Endodermal cell (in vitro differentiated cells): ENCODE data around the gene TGFB1. TPM values are rescaled to one million over a fixed set of nuclear protein-coding genes. Genes with fewer than 3 reads are reported as not detected.

Experiments used
- DNase-seq: peaks from one replicate; pipeline ENCODE4 v3.0.0-alpha.2; 2017
- H3K27ac ChIP-seq: 2 replicates; pipeline ENCODE4 v1.5.1; 2013; ENCODE audit warnings: mild to moderate bottlenecking, low read depth, low read length, moderate library complexity
- H3K27me3 ChIP-seq: 2 replicates; pipeline ENCODE4 v1.6.1; 2013; ENCODE audit warnings: mild to moderate bottlenecking, low read length, moderate library complexity; ENCODE audit not compliant: insufficient read depth, control insufficient read depth, poor library complexity, severe bottlenecking
- H3K36me3 ChIP-seq: 2 replicates; pipeline ENCODE4 v1.7.0; 2013; ENCODE audit warnings: mild to moderate bottlenecking, low read length, moderate library complexity; ENCODE audit not compliant: control insufficient read depth, insufficient read depth
- H3K4me1 ChIP-seq: one replicate; pipeline ENCODE4 v1.7.0; 2013; ENCODE audit warnings: low read length; ENCODE audit not compliant: control insufficient read depth, insufficient read depth
- H3K4me3 ChIP-seq: 2 replicates; pipeline ENCODE4 v1.5.1; 2013; ENCODE audit warnings: mild to moderate bottlenecking, low read length, moderate library complexity
- H3K9ac ChIP-seq: 2 replicates; pipeline ENCODE4 v1.6.1; 2013; ENCODE audit warnings: mild to moderate bottlenecking, low read length, moderate library complexity; ENCODE audit not compliant: poor library complexity, severe bottlenecking; ENCODE audit errors: extremely low read depth
- H3K9me3 ChIP-seq: 2 replicates; pipeline ENCODE4 v1.6.1; 2013; ENCODE audit warnings: mild to moderate bottlenecking, low read length, moderate library complexity; ENCODE audit not compliant: control insufficient read depth
- H3K27ac Mint-ChIP-seq: 2 replicates; pipeline ENCODE4 v1.8.0; 2020; ENCODE audit warnings: mixed read lengths
- H3K27me3 Mint-ChIP-seq: 2 replicates; pipeline ENCODE4 v1.8.0; 2021; ENCODE audit warnings: mild to moderate bottlenecking, mixed read lengths; ENCODE audit not compliant: insufficient read depth
- H3K36me3 Mint-ChIP-seq: 2 replicates; pipeline ENCODE4 v1.8.0; 2020; ENCODE audit warnings: low read depth, mixed read lengths
- H3K4me1 Mint-ChIP-seq: 2 replicates; pipeline ENCODE4 v1.8.0; 2020; ENCODE audit warnings: mixed read lengths
- H3K4me3 Mint-ChIP-seq: 2 replicates; pipeline ENCODE4 v1.8.0; 2020; ENCODE audit warnings: mild to moderate bottlenecking, moderate library complexity, mixed read lengths
- H3K9me3 Mint-ChIP-seq: 2 replicates; pipeline ENCODE4 v1.8.0; 2020; ENCODE audit warnings: mild to moderate bottlenecking, mixed read lengths
- WGBS, 2 experiments: methylation state at CpG; one replicate each; pipeline versions ENCODE4 v1.1.5 to v1.1.7; 2013; ENCODE audit warnings: missing lambda C conversion rate in 2 of 2, mixed read lengths in 1 of 2; ENCODE audit not compliant: insufficient coverage in 1 of 2, insufficient read length in 1 of 2; 5-methylcytosine and 5-hydroxymethylcytosine counted together
- total RNA-seq, 2 donors: library from RNA; stranded (reverse); fragmentation: NEBNext Ultra II Directional in 1 of 2; extraction: Animal tissue kit (Norgen Biotek cat#: 25700) in 1 of 2; gene quantifications; 2 replicates in 1 of 2; 3 replicates in 1 of 2; pipeline ENCODE4 v1.2.1, GENCODE V29; 2021
- TF ChIP-seq, protein P1 (sequence below): fragments of 200-600 bp; sonication (generic); conservative IDR thresholded peaks from 2 replicates; pipeline ENCODE4 v1.5.0; 2021; ENCODE audit warnings: antibody characterized with exemption, mild to moderate bottlenecking

The TGFB1 gene
- total RNA-seq, 2 donors from 2014 or later, result 56.3 to 60.1 TPM

DNA sequence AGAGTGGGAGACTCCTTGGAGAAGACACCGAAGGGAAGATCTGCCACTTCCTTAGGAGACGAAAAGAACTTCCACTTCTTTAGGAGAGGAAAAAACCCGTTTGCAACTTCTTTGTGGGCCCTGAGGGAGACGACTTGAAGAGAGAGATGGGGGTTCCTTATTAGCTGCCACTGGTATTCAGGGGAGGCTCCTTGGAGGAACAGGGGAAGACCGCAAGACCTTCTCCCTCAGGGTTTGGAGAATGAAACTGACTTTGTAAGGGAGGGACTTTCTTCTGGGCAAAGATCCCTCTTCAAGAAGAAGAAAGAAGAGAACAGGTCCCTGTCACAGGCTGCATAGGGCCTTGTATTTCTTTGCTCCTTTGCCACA, 44.3 kb upstream of the TGFB1 start:
- DNase-seq, result no peak
- peaks cover 4% of the 10 kb centered on the region for H3K36me3 Mint-ChIP-seq

DNA sequence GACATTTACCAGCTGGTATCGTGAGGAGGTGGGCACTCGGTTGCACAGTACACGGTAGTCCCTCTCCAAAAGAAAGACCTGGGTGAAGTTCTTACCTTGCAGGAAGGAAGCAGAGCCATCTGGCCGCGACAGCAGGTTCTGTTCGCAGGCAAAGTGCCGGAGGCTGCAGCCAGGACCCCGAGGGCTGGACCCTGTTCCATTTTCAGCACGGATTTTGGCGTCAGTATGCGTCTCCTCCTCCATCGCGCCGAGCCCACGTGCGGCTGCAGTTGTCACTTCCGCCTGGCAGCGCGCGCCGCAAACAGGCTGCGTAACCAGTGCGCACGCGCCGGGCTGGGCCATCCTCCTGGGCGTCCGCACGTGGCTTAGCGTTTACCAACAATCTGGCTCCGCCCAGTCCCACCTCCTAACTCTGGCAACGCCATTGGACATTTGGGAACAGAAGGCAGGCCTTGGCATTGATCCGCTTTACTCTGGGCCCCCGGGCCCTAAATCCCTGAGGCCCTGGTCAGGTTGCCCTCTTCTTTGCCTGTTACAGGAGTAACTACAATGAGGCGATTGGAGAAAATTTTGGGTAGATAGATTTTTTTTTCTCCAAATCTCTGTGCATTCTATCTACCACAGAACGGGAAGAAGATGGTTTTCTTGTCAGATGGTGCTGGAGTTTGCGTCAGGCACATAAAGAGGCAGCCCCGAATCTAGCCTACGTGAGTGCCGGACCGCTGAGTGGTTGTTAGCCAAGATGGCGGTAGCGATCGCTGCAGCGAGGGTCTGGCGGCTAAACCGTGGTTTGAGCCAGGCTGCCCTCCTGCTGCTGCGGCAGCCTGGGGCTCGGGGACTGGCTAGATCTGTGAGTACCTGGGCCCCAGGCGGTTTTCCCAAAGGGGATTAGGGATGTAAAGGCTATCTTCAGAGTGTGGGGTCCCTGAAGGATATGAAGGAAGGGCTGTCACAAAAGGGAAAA, 43.6 kb upstream of the TGFB1 start, which contains the start of the genes BCKDHA and EXOSC5:
Gene BCKDHA (plus strand): TSS at position 733 of the 964 bp plus-strand sequence. CDS start 10 bp downstream, at position 743.
Gene EXOSC5 (minus strand): TSS at position 274 of the 964 bp plus-strand sequence. CDS start 31 bp downstream, at position 243.
- WGBS, 2 experiments, result 0 to 1% methylated on average over 25 to 50 of the region's 50 CpGs

More for the DNA sequence above, 44.3 kb upstream of the TGFB1 start:
- 1 to 5% methylated on average over 5 of the region's 5 CpGs for WGBS, 2 experiments
- TF ChIP-seq, protein P1, sequence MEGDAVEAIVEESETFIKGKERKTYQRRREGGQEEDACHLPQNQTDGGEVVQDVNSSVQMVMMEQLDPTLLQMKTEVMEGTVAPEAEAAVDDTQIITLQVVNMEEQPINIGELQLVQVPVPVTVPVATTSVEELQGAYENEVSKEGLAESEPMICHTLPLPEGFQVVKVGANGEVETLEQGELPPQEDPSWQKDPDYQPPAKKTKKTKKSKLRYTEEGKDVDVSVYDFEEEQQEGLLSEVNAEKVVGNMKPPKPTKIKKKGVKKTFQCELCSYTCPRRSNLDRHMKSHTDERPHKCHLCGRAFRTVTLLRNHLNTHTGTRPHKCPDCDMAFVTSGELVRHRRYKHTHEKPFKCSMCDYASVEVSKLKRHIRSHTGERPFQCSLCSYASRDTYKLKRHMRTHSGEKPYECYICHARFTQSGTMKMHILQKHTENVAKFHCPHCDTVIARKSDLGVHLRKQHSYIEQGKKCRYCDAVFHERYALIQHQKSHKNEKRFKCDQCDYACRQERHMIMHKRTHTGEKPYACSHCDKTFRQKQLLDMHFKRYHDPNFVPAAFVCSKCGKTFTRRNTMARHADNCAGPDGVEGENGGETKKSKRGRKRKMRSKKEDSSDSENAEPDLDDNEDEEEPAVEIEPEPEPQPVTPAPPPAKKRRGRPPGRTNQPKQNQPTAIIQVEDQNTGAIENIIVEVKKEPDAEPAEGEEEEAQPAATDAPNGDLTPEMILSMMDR, result no peak
- Histone ChIP-seq H3K4me3 (peak overlapping the region; percentile 98), H3K9me3 (no peaks in the 10 kb centered on the region), H3K36me3 (no peaks in the 10 kb centered on the region), H3K27me3 (no peaks in the 10 kb centered on the region), H3K4me1 (peaks cover 2% of the 10 kb centered on the region), H3K27ac (peak overlapping the region; percentile 99), H3K9ac (peak overlapping the region; percentile 98)
- peak overlapping the region; percentile 97 for H3K4me3 Mint-ChIP-seq
- H3K4me1 Mint-ChIP-seq, result peaks cover 11% of the 10 kb centered on the region
- H3K27me3 Mint-ChIP-seq, result no peaks in the 10 kb centered on the region
- no peaks in the 10 kb centered on the region for H3K9me3 Mint-ChIP-seq
- H3K27ac Mint-ChIP-seq, result peak overlapping the region; percentile 100

DNA sequence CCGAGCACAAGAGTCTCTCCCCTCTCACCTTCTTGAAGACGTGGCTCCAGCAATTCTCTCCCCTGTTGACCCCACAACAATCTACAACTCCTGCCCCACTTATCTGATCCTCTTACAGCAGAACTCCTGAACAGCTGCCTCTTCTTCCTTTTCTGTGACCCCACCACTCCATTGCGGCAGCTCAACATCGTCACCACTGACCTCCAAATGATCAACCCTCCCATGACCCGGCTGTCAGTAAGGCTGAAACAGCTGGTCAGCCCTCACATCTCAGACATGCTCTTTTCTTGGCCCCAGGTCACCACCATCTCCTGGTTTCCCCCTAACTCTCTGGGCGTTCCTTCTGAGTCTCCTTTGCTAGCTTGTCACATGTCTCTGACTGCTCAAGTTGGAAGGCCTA, 41.6 kb upstream of the TGFB1 start:
- no peaks in the 10 kb centered on the region for H3K9me3 ChIP-seq
- WGBS, 2 experiments, result 81 to 97% methylated on average over 4 to 6 of the region's 6 CpGs
- TF ChIP-seq, protein P1, result no peak
- Mint-ChIP-seq H3K27me3 (no peaks in the 10 kb centered on the region), H3K27ac (no peak overlapping the region), H3K4me1 (peaks cover 11% of the 10 kb centered on the region), H3K9me3 (no peaks in the 10 kb centered on the region), H3K4me3 (no peak overlapping the region), H3K36me3 (peaks cover 15% of the 10 kb centered on the region)
- H3K9ac ChIP-seq, result no peak overlapping the region
- H3K4me3 ChIP-seq, result no peak overlapping the region
- no peak overlapping the region for H3K27ac ChIP-seq
- H3K4me1 ChIP-seq, result peaks cover 2% of the 10 kb centered on the region
- DNase-seq, result no peak
- no peaks in the 10 kb centered on the region for H3K27me3 ChIP-seq
- peaks cover 12% of the 10 kb centered on the region for H3K36me3 ChIP-seq

More for the DNA sequence above, 43.6 kb upstream of the TGFB1 start, which contains the start of the genes BCKDHA and EXOSC5:
- peak within 1 kb of the TSS; percentile 98 for H3K9ac ChIP-seq
- H3K27ac Mint-ChIP-seq, result peak within 1 kb of the TSS; percentile 100
- H3K9me3 Mint-ChIP-seq, result no peaks in the 10 kb centered on the region
- peaks cover 11% of the 10 kb centered on the region for H3K4me1 Mint-ChIP-seq
- no peaks in the 10 kb centered on the region for H3K27me3 Mint-ChIP-seq
- H3K4me3 Mint-ChIP-seq, result peak within 1 kb of the TSS; percentile 97
- no peaks in the 10 kb centered on the region for H3K9me3 ChIP-seq
- peaks cover 4% of the 10 kb centered on the region for H3K36me3 Mint-ChIP-seq
- H3K27me3 ChIP-seq, result no peaks in the 10 kb centered on the region
- peak within 1 kb of the TSS; percentile 99 for H3K27ac ChIP-seq
- H3K4me1 ChIP-seq, result peaks cover 2% of the 10 kb centered on the region
- H3K4me3 ChIP-seq, result peak within 1 kb of the TSS; percentile 98
- H3K36me3 ChIP-seq, result no peaks in the 10 kb centered on the region
- TF ChIP-seq, protein P1, result no peak
- peak; percentile 99 for DNase-seq
